ENCODE results near the gene HPSE2.

DNA sequence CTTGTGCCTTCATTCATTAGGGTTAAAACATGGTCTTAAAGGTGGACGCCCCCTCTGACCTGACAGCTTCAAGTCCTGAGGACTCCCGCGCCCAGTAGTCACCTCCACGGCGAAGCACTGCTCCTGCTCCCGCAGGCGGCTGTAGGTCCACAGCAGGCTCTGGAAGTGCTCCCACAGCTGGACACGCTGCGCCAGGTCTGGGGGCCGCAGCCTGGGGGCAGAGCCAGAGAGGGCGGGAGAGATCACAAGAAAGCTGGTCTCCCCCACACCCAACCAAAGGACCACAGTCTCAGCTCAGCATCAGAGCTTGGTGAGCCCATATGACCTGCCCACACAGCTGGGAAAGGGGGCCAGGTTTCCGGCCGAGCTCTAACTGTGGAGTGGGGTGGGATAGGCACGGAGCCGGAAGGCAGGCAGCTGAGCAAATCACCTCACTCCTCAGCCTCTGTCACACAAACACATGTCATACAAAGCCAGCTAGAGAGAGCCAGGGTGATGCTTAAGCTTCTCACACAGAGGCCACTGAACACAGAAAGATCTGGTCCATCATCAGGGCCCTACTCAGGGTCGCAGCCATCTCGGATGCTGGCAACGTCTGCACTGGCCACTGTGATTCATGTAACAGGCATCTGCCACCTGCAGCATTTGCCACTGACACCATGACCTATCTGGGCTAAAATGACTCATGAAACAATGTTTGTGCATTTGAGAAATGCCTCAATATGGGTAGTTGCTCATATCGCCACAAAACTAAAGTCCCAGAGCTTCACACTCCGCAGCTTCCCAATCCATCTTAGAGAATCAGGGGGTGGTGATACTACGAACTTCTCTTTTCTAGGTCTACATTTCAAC, 801.5 kb downstream of the HPSE2 start:
- TF ChIP-seq POLR2A (IDR thresholded peaks at IDR 0.05) (no peak), POLR2AphosphoS5 (IDR thresholded peaks at IDR 0.05) (no peak)
